Lower leg skin (tissue), 3 donors: ENCODE results near the gene GREM1.

Source experiments
- POLR2A ChIP-seq, 2 donors: fragments of 450-650 bp; IDR thresholded peaks; one replicate each; pipeline ENCODE4 v1.6.1; 2016 to 2017; ENCODE audit warnings: antibody characterized with exemption in 2 of 2, mild to moderate bottlenecking in 1 of 2, moderate library complexity in 1 of 2
- TF ChIP-seq, protein P1 (sequence below), 3 donors: fragments of 450-650 bp; IDR thresholded peaks; one replicate each; pipeline ENCODE4 v1.5.1; 2016; ENCODE audit warnings: antibody characterized with exemption in 3 of 3, mild to moderate bottlenecking in 3 of 3, moderate library complexity in 2 of 3

- TF ChIP-seq, protein P1, sequence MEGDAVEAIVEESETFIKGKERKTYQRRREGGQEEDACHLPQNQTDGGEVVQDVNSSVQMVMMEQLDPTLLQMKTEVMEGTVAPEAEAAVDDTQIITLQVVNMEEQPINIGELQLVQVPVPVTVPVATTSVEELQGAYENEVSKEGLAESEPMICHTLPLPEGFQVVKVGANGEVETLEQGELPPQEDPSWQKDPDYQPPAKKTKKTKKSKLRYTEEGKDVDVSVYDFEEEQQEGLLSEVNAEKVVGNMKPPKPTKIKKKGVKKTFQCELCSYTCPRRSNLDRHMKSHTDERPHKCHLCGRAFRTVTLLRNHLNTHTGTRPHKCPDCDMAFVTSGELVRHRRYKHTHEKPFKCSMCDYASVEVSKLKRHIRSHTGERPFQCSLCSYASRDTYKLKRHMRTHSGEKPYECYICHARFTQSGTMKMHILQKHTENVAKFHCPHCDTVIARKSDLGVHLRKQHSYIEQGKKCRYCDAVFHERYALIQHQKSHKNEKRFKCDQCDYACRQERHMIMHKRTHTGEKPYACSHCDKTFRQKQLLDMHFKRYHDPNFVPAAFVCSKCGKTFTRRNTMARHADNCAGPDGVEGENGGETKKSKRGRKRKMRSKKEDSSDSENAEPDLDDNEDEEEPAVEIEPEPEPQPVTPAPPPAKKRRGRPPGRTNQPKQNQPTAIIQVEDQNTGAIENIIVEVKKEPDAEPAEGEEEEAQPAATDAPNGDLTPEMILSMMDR (IDR thresholded peaks at IDR 0.05) = no peak
- no peak for TF ChIP-seq POLR2A (IDR thresholded peaks at IDR 0.05)
Measured at GRCh38 chr15:32671339-32672325, 46.2 kb upstream of the GREM1 start.
